Spinal cord (tissue), 10 donors: ENCODE data around the gene IQGAP2. TPM values are rescaled to one million over a fixed set of nuclear protein-coding genes. Genes with fewer than 3 reads are reported as not detected.
A peak's percentile ranks its signal among the peaks of the same experiment; 100 is the strongest.

Experiments used
- DNase-seq, 6 donors: peaks; one replicate each; pipeline versions ENCODE4 v3.0.0 to v3.0.0-alpha.2; 2013 to 2015; ENCODE audit warnings: low spot score in 6 of 6, low read depth in 4 of 6
- H3K27ac ChIP-seq: one replicate; pipeline ENCODE4 v1.5.1; 2013; ENCODE audit warnings: low read depth, low read length, control low read depth
- H3K27me3 ChIP-seq: one replicate; pipeline ENCODE4 v1.6.1; 2013; ENCODE audit warnings: low read length; ENCODE audit not compliant: control insufficient read depth, insufficient read depth
- H3K36me3 ChIP-seq: one replicate; pipeline ENCODE4 v1.6.1; 2013; ENCODE audit warnings: low read length; ENCODE audit not compliant: control insufficient read depth, insufficient read depth
- H3K4me1 ChIP-seq: one replicate; pipeline ENCODE4 v1.6.1; 2013; ENCODE audit warnings: low read length; ENCODE audit not compliant: control insufficient read depth, insufficient read depth
- H3K4me3 ChIP-seq: one replicate; pipeline ENCODE4 v1.5.1; 2013; ENCODE audit warnings: low read depth, low read length, control low read depth
- H3K9me3 ChIP-seq: one replicate; pipeline ENCODE4 v1.6.1; 2013; ENCODE audit warnings: low read length; ENCODE audit not compliant: control insufficient read depth, insufficient read depth
- WGBS: methylation state at CpG from one replicate; pipeline ENCODE4 v1.1.5; 2013; ENCODE audit warnings: missing lambda C conversion rate; ENCODE audit not compliant: insufficient coverage; 5-methylcytosine and 5-hydroxymethylcytosine counted together
- polyA plus RNA-seq, 2 donors: library from polyadenylated mRNA; unstranded; fragments of 120-200 nt; gene quantifications; one replicate each; pipeline ENCODE4 v1.2.1, GENCODE V29; 2013; ENCODE audit not compliant: insufficient read length in 2 of 2
- total RNA-seq, 2 donors: library from RNA; depleted of rRNA in 1 of 2; stranded (reverse); fragments of 120-200 nt in 1 of 2; fragments of >200 nt in 1 of 2; gene quantifications; one replicate each; pipeline versions ENCODE4 v1.2.3 to v1.2.4, GENCODE V29; 2013 to 2014
- donor health status: healthy.

The IQGAP2 gene
- total and polyA plus RNA-seq, 4 donors, result 10.5 to 21.6 (median 15.1) TPM

DNA sequence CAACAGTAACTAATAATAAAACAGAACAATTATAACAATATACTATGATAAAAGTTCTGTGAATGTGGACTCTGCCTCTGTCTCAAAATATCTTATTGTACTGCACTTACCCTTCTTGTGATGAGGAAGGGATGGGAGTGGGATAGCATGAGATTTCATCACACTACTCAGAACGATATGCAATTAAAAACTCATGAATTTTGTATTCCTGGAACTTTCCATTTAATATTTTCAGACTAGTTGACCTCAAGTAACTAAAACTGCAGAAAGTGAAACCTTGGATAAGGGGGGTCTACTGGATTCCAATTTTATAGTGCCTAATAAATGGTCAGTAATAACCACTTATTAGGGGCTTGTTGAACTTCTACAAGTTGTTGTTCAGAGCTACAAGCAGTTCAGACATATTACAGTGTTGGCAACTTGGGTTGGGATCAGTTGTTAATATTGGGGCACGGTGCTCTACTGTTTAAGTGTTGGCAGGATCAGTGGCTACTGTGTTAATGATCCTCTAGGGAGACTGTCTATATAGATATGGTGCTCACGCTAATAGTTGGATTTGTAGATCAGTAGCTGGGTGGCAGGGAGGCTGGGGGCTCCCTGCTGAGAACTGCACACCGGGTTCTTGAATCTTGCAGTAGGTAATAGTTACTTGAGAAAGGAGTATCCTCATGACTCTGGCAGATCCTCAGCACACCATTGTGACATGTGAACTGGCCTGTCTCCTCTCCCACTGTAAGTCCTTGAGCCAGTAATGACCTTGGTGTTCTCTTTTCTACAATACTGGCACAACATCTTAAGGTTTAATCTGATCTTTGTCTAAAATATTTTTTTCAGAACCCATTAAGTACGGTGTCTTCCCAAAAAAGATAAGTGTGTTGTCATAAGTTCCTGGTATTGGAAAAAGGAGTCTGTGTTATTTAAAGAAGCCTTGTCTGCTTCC is 158.1 kb downstream of the IQGAP2 start:
- H3K4me3 ChIP-seq, result no peak overlapping the region
- no peaks in the 10 kb centered on the region for H3K4me1 ChIP-seq
- no peak for DNase-seq
- no peaks in the 10 kb centered on the region for H3K36me3 ChIP-seq
- no peaks in the 10 kb centered on the region for H3K9me3 ChIP-seq
- 86% methylated on average over 2 of the region's 5 CpGs for WGBS
- no peaks in the 10 kb centered on the region for H3K27me3 ChIP-seq
- no peak overlapping the region for H3K27ac ChIP-seq

DNA sequence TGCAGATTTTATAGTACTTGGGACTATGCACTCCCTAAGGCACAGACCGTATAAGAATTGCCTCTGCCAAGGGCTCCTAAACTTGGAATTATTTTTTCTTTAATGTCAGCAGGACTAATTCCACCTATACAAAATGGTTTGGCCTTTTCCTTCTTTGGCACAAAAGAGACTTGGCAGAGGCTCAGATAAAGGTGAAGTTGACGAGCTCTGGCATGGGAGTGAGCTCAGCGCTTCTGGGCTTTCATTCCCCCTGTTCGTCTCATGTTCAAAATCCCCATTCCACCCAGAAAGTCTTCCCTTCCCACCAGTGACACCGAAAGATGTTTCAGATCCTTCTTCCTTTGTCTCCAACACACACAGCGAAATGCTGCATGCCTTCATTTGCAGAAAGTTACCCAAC is 158.9 kb downstream of the IQGAP2 start:
- H3K27me3 ChIP-seq, result no peaks in the 10 kb centered on the region
- H3K36me3 ChIP-seq, result no peaks in the 10 kb centered on the region
- no peak overlapping the region for H3K27ac ChIP-seq
- no peaks in the 10 kb centered on the region for H3K4me1 ChIP-seq
- H3K4me3 ChIP-seq, result no peak overlapping the region
- H3K9me3 ChIP-seq, result no peaks in the 10 kb centered on the region
- DNase-seq, result peak in 1 of 6 donors; percentile 10
- WGBS, result 83% methylated on average over 3 of the region's 6 CpGs

DNA sequence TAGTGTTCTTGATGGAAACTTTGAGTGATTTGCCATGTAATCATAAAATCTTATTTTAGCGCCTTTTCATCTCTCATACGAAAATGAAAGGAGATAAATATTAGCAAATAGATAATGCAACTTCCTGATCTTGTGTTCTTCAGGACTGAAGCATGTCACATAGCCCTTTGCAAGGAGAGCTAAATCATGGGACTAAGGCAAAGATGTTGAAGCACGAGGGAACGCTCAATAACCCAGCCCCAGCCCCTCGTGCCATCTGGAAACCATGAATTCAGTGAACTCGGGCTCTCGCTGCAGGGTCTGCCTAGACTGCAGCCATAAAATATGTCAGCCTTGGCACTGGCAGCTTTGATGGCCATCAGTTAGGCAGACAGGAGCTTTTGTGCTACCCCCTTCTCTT is 161.9 kb downstream of the IQGAP2 start:
- H3K9me3 ChIP-seq, result no peaks in the 10 kb centered on the region
- H3K4me3 ChIP-seq, result no peak overlapping the region
- no peak overlapping the region for H3K27ac ChIP-seq
- no peak for DNase-seq
- 51% methylated on average over 5 of the region's 7 CpGs for WGBS
- no peaks in the 10 kb centered on the region for H3K36me3 ChIP-seq
- H3K4me1 ChIP-seq, result no peaks in the 10 kb centered on the region
- H3K27me3 ChIP-seq, result no peaks in the 10 kb centered on the region

DNA sequence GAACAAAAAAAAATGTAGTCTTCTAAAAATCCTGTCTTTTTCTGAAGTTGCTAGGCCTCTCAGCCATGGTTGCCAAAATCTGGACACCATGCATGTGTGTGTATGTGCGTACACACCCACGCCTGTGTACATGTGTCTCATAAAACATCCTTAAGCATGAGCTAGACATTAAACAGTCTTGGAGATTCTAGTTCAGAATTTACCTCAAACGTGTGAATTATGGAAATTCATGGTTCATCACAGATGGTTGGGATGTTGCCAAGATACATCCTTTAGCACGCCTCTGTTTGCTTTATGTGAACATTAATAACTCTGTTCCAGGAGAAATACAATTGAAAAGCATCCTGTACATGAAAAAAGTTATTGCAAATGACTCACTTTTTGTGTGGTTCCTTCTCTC is 167.1 kb downstream of the IQGAP2 start:
- H3K9me3 ChIP-seq, result no peaks in the 10 kb centered on the region
- no CpG with 5 or more reads among the region's 4 CpGs for WGBS

DNA sequence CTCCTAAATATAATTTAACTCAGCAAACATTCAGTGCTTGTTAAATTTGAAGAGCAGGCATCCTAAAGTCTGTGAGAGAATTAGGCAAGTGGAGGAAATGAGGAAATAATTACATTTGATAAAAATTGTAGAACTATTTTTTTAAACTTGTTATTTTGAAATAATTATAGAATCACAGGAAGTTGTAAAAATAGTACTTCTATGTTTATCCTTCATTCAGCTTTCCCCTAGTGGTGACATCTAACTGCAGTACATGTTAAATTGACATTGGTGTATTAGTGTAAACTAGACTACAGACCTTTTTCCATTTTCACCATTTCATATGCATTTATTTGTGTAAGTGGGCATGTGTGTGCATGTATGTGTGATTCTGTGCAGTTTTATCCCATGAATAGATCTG is 168.5 kb downstream of the IQGAP2 start:
- no peak for DNase-seq
- Histone ChIP-seq H3K4me3 (no peak overlapping the region), H3K9me3 (no peaks in the 10 kb centered on the region), H3K36me3 (no peaks in the 10 kb centered on the region), H3K4me1 (no peaks in the 10 kb centered on the region), H3K27me3 (no peaks in the 10 kb centered on the region), H3K27ac (no peak overlapping the region)

More for the DNA sequence above, 167.1 kb downstream of the IQGAP2 start:
- no peak for DNase-seq
- Histone ChIP-seq H3K4me3 (no peak overlapping the region), H3K36me3 (no peaks in the 10 kb centered on the region), H3K27me3 (no peaks in the 10 kb centered on the region), H3K27ac (no peak overlapping the region), H3K4me1 (no peaks in the 10 kb centered on the region)

DNA sequence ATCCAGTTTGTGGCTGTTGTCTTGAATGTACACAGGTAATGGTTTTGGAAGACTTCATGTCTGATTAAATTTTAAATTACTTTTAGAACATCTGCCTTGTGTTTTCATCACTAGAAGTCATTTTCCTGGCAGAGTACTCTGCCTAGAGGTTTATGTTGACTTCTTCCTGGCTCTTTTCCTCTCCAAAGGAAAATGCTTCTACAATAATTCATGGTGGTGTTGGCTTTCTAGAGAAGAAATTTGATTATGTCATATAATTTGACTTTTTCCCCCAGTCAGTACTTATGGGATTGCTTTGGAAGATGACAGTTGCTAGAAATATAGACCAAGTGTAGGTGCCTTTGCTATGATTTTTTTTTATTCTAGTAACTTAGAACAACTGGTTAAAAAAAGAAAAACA is 173.4 kb downstream of the IQGAP2 start:
- no peaks in the 10 kb centered on the region for H3K4me1 ChIP-seq
- H3K4me3 ChIP-seq, result no peak overlapping the region
- no peak for DNase-seq
- no peaks in the 10 kb centered on the region for H3K27me3 ChIP-seq
- no peaks in the 10 kb centered on the region for H3K9me3 ChIP-seq
- no peaks in the 10 kb centered on the region for H3K36me3 ChIP-seq
- H3K27ac ChIP-seq, result no peak overlapping the region

DNA sequence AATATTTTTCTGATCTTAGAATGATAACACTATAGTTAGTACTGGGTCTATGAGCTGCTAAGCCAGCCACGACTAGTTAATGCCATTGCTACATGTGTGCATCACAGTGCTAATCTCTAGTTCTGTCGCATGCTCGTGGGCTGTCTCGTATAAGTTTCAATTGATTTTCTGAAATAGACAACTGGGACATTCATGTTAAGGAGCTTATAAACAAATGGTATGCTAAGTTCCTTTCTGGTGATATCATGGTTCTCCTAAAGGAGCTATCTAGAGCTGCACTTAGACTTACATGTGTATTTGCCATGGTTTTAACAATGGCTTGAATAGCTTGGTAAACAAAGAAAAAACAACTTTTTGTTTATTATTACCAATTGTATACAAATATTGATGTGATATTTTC is 173.9 kb downstream of the IQGAP2 start:
- no peak for DNase-seq
- H3K4me3 ChIP-seq, result no peak overlapping the region
- H3K36me3 ChIP-seq, result no peaks in the 10 kb centered on the region
- H3K27me3 ChIP-seq, result no peaks in the 10 kb centered on the region
- H3K4me1 ChIP-seq, result no peaks in the 10 kb centered on the region
- no peaks in the 10 kb centered on the region for H3K9me3 ChIP-seq
- H3K27ac ChIP-seq, result no peak overlapping the region
- WGBS, result 100% methylated on average over 1 of the region's 4 CpGs

DNA sequence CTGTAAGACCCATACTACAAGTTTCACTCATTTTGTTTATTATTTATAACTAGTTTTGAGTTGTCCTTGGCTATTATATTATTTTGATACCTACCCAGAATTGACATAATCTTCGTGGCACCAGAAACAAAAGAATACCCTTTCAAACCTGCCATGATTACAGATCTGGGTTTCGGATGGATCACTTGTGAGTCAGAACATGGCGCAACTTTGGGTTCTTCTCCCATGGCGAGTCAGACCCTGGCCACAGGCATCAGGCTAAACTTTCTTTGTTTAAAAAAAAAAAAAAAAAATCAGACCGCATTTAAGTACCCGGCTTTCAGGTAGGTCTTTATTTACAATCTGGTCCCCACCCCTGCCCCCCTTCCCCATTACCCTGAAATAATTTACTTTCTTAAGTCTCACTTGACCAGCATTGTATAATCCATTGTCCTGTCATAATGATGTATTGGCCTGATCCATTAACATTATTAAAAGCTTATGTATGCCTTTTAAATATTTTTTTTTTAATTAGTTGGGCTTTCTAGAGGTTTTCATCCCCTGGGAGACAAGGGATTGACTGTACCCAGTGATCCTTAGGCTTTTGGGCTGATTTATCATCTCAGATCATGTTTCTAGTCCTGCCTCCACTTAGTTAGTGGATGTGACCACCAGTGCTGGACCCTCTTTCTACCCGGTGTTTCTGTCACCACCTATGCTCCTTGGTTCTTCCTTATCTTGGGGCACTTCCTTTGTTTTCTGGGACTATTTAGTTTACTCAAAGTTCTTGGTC is 176.3 kb downstream of the IQGAP2 start:
- no peak overlapping the region for H3K27ac ChIP-seq
- H3K9me3 ChIP-seq, result no peaks in the 10 kb centered on the region
- H3K36me3 ChIP-seq, result no peaks in the 10 kb centered on the region
- DNase-seq, result no peak
- WGBS, result 97% methylated on average over 4 of the region's 7 CpGs
- no peak overlapping the region for H3K4me3 ChIP-seq
- H3K27me3 ChIP-seq, result no peaks in the 10 kb centered on the region
- no peaks in the 10 kb centered on the region for H3K4me1 ChIP-seq

DNA sequence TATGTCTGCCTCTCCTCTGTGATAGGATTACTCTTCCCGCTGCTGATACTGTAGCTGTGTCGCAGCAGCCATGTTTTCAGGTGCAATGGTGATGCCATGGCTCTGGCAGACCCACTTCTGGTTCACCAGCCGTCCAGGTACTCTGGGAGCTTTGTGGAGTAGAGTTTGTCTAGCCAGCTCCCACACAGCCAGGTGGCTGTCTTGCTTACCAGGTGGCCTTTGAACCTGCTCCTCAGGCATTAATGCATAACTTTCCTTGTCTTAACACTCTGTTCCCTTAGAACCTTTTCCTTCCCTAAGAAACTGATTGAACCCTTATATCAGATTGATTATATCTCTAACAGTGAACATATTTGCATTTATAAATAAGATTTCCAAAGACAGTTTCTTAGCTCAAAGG is 177.9 kb downstream of the IQGAP2 start:
- Histone ChIP-seq H3K36me3 (no peaks in the 10 kb centered on the region), H3K4me3 (no peak overlapping the region), H3K4me1 (no peaks in the 10 kb centered on the region), H3K27ac (no peak overlapping the region), H3K9me3 (no peaks in the 10 kb centered on the region), H3K27me3 (no peaks in the 10 kb centered on the region)
- DNase-seq, result no peak
- 95% methylated on average over 3 of the region's 3 CpGs for WGBS
